Ovary (tissue), 9 donors: ENCODE measurements around the gene CHRNA3. TPM values are rescaled to one million over a fixed set of nuclear protein-coding genes. Genes with fewer than 3 reads are reported as not detected.

Source experiments
- DNase-seq, 5 donors: peaks; one replicate each; pipeline ENCODE4 v3.0.0-alpha.2; 2019 to 2020
- H3K27ac ChIP-seq, 2 donors: fragments of 200-600 bp; one replicate each; pipeline versions ENCODE4 v1.5.1 to v1.8.0; 2019 to 2022
- H3K27me3 ChIP-seq: fragments of 200-600 bp; one replicate; pipeline ENCODE4 v1.8.0; 2022
- H3K36me3 ChIP-seq: fragments of 200-600 bp; sonication (generic); one replicate; pipeline ENCODE4 v1.5.1; 2019
- H3K4me1 ChIP-seq: one replicate; pipeline ENCODE4 v1.8.1; 2013; ENCODE audit warnings: mild to moderate bottlenecking, moderate library complexity; ENCODE audit not compliant: insufficient read depth
- H3K4me3 ChIP-seq: fragments of 200-600 bp; sonication (generic); one replicate; pipeline ENCODE4 v1.5.1; 2017
- H3K9me3 ChIP-seq, 2 donors: fragments of 200-600 bp in 1 of 2; sonication (generic) in 1 of 2; one replicate each; pipeline versions ENCODE4 v1.5.1 to v1.8.1; 2013 to 2019; ENCODE audit warnings: mild to moderate bottlenecking in 1 of 2, moderate library complexity in 1 of 2
- EP300 ChIP-seq: sonication (generic); formaldehyde crosslinking; IDR thresholded peaks from one replicate; pipeline ENCODE4 v1.6.1; 2017; ENCODE audit warnings: antibody characterized with exemption
- POLR2A ChIP-seq: fragments of 450-650 bp; IDR thresholded peaks from one replicate; pipeline ENCODE4 v1.6.1; 2017; ENCODE audit warnings: antibody characterized with exemption, mild to moderate bottlenecking, moderate library complexity
- WGBS, 3 donors: extraction: QIAGEN DNeasy Blood & Tissue Kit in 1 of 3; methylation state at CpG; one replicate each; pipeline versions ENCODE4 v1.1.5 to v1.1.7; 2013 to 2017; 5-methylcytosine and 5-hydroxymethylcytosine counted together
- intact Hi-C, 4 donors: fragments of 100-400 bp; cut with DNase I; formaldehyde crosslinking; loops; one replicate each; pipeline versions ENCODE4 v1.11.0 to v1.15.1; 2022 to 2023
- polyA plus RNA-seq, 2 donors: library from polyadenylated mRNA; stranded (reverse); fragments of 200-250 nt in 1 of 2; fragments of 350-450 nt in 1 of 2; fragmentation: Illumina TruSeq in 1 of 2; extraction: RNeasy Lipid Tissue Mini Kit (QIAGEN cat#74804) in 1 of 2; gene quantifications; one replicate each; pipeline ENCODE4 v1.2.3, GENCODE V29; 2013 to 2014
- total RNA-seq, 7 donors: library from RNA; depleted of rRNA in 2 of 7; stranded (reverse); fragments of >200 nt in 2 of 7; fragmentation: NEBNext Ultra II Directional in 3 of 7; extraction: Animal tissue kit (Norgen Biotek cat#: 25700) in 3 of 7; gene quantifications; one replicate each; pipeline versions ENCODE4 v1.1.0 to v1.2.4, GENCODE V29; 2016 to 2023
- TF ChIP-seq, protein P1 (sequence below), 3 donors: fragments of 450-650 bp in 2 of 3; fragments of 200-600 bp in 1 of 3; IDR thresholded peaks; one replicate each; pipeline versions ENCODE4 v1.5.1 to v1.8.0; 2016 to 2022; ENCODE audit warnings: antibody characterized with exemption in 3 of 3, mild to moderate bottlenecking in 1 of 3
- donor health status: DM: no; HTN: no; CAD: no; lungs with moderate emphysema.
- donor health status: DM: no; HTN: no; CAD: no.
- donor health status: Bipolar disorder and iron deficiency.
- donor health status: DM: yes; HTN: yes; CAD: no.
- donor health status: DM: no; HTN: no; CAD: no.
- donor health status: DM: yes; HTN: yes; CAD: no.

The CHRNA3 gene
- total and polyA plus RNA-seq, 9 donors, result 0.22 to 0.27 TPM; not detected in 7

DNA sequence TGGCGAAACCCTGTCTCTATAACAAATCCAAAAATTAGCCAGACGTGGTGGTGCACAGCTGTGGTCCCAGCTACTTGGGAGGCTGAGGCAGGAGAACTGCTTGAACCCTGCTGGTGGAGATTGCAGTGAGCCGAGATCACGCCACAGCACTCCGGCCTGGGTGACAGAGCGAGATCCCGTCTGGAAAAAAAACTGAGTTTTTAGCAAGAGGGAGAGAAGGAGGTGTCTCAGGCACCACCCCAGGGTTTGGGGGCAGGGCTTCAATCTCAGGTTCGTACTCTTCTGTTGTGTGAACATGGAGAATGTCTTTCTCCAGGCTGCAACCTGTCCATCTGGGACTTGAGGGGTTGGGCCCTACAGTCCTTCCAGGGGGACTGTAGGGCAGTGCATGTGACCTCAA, 2.7 kb downstream of the CHRNA3 start:
- no peak overlapping the region for H3K27ac ChIP-seq
- WGBS, 3 donors, result 82 to 87% (median 85%) methylated on average over 8 of the region's 8 CpGs
- no peaks in the 10 kb centered on the region for H3K27me3 ChIP-seq
- DNase-seq, result no peak
- H3K9me3 ChIP-seq, result no peaks in the 10 kb centered on the region
- TF ChIP-seq POLR2A, result no peak
- intact Hi-C loops, result loop anchor here in 3 of 4 donors (2.0 to 5.0 kb wide), 5 partner anchors 89 to 569 kb away; no protein-coding TSS in a partner anchor
- H3K36me3 ChIP-seq, result no peaks in the 10 kb centered on the region
- peaks cover 2% of the 10 kb centered on the region for H3K4me1 ChIP-seq
- H3K4me3 ChIP-seq, result no peak overlapping the region

DNA sequence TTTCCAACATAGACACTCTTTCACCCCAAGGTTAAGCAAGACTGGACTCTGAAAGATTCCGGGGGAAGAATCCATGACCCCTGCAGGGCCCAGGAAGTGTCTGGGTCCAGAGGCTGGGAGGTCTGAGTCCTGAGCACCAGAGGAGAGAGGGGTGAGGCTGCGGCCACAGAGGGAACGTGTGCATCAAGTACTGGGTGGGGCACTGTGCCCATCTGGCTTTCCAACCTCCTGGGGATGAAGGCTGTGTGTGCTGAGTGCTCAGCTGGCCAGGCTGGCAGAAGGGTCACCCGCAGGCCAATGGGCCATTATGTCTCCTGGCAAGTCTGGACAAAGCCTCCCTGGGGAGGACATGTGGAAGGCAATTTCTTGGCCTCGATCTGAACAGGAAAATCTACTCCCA, 3.3 kb downstream of the CHRNA3 start:
- H3K4me1 ChIP-seq, result peaks cover 2% of the 10 kb centered on the region
- DNase-seq, result peak in 1 of 5 donors; percentile 7
- no peak overlapping the region for H3K27ac ChIP-seq
- H3K9me3 ChIP-seq, result no peaks in the 10 kb centered on the region
- 84 to 91% (median 86%) methylated on average over 5 of the region's 5 CpGs for WGBS, 3 donors
- no peak overlapping the region for H3K4me3 ChIP-seq
- TF ChIP-seq EP300 (no peak), POLR2A (no peak)
- TF ChIP-seq, protein P1, sequence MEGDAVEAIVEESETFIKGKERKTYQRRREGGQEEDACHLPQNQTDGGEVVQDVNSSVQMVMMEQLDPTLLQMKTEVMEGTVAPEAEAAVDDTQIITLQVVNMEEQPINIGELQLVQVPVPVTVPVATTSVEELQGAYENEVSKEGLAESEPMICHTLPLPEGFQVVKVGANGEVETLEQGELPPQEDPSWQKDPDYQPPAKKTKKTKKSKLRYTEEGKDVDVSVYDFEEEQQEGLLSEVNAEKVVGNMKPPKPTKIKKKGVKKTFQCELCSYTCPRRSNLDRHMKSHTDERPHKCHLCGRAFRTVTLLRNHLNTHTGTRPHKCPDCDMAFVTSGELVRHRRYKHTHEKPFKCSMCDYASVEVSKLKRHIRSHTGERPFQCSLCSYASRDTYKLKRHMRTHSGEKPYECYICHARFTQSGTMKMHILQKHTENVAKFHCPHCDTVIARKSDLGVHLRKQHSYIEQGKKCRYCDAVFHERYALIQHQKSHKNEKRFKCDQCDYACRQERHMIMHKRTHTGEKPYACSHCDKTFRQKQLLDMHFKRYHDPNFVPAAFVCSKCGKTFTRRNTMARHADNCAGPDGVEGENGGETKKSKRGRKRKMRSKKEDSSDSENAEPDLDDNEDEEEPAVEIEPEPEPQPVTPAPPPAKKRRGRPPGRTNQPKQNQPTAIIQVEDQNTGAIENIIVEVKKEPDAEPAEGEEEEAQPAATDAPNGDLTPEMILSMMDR (IDR thresholded peaks at IDR 0.05), result no peak
- no peaks in the 10 kb centered on the region for H3K27me3 ChIP-seq
- no peaks in the 10 kb centered on the region for H3K36me3 ChIP-seq
- intact Hi-C loops, result loop anchor here in 3 of 4 donors (5.0 kb wide), 4 partner anchors 90 to 570 kb away; no protein-coding TSS in a partner anchor

DNA sequence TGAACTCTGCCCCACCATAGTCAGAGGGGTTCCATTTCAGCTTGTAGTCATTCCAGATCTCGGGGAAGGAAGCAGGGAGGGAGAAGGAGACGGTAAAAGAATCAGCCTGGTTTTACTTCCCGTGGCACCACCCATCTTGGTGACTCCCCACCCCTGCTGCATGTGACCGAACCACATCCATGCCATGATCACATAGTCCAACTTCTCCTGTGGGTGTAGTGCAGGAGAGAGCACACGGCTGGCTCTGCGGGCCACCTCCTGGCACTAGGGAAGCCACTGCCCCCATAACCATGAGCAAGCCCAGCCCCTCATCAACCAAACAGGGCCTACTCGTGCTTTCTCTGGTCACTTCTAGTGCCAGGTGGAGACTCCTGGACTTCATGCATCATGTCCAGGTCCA, 3.7 kb downstream of the CHRNA3 start:
- Histone ChIP-seq H3K36me3 (no peaks in the 10 kb centered on the region), H3K9me3 (no peaks in the 10 kb centered on the region), H3K27me3 (no peaks in the 10 kb centered on the region), H3K4me1 (peaks cover 2% of the 10 kb centered on the region), H3K27ac (no peak overlapping the region), H3K4me3 (no peak overlapping the region)
- TF ChIP-seq POLR2A, result no peak
- TF ChIP-seq EP300, result no peak
- TF ChIP-seq, protein P1 (IDR thresholded peaks at IDR 0.05), result no peak
- WGBS, 3 donors, result 73 to 77% (median 74%) methylated on average over 7 of the region's 7 CpGs
- DNase-seq, result peak in 1 of 5 donors; percentile 7
- intact Hi-C loops, result loop anchor here in 3 of 4 donors (5.0 kb wide), 4 partner anchors 90 to 570 kb away; no protein-coding TSS in a partner anchor

DNA sequence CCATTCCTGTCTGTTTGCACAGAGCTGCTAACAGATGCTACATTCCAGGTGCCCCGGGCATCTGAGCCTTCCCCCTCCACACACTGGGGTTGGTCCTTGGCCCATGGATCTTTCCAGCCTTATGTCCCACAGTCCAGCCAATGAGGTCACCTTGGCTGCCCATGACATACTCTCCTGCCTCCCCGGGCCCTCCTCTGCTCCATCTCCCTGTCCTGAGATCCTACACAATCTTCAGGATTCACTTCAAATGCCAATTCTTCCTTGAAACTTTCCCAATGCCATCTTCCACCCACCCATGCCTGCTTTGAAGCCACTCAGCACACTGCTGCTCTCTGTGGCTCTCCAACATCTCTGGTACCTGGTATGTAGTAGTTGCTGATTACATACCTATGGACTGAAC, 4.3 kb downstream of the CHRNA3 start:
- DNase-seq, result peak in 1 of 5 donors; percentile 1
- intact Hi-C loops, result loop anchor here in 3 of 4 donors (5.0 kb wide), 4 partner anchors 91 to 571 kb away; no protein-coding TSS in a partner anchor
- Histone ChIP-seq H3K27ac (no peak overlapping the region), H3K4me1 (peaks cover 2% of the 10 kb centered on the region), H3K4me3 (no peak overlapping the region), H3K9me3 (no peaks in the 10 kb centered on the region), H3K36me3 (no peaks in the 10 kb centered on the region), H3K27me3 (no peaks in the 10 kb centered on the region)
- WGBS, 3 donors, result 79 to 90% (median 85%) methylated on average over 2 of the region's 2 CpGs
- TF ChIP-seq, protein P1 (IDR thresholded peaks at IDR 0.05), result no peak
- TF ChIP-seq EP300 (no peak), POLR2A (no peak)

DNA sequence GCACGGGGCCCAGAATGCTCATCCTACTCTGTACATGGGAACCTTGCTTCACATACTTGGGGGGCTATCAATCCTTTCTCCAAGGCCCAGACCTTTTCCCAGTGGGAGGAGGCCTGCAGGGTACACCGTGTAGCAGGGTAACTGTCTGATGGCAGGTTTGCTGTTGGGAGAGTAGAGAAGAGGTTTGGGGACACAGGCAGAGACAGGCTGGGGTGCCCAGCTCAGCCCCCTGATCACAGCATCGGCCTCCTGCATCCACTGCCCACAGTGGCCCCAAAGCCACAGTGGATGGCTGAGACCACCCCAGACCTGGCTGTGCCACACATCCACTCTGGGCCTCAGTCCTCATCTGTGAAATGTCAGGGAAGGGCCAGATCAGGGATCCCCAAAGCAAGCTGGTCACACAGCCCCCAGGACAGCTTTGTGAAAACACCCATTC, 5.6 kb downstream of the CHRNA3 start:
- Histone ChIP-seq H3K36me3 (no peaks in the 10 kb centered on the region), H3K9me3 (no peaks in the 10 kb centered on the region), H3K4me1 (peaks cover 2% of the 10 kb centered on the region), H3K27ac (no peak overlapping the region), H3K27me3 (no peaks in the 10 kb centered on the region), H3K4me3 (no peak overlapping the region)
- intact Hi-C loops, result loop anchor here in 3 of 4 donors (5.0 kb wide), 4 partner anchors 92 to 572 kb away; no protein-coding TSS in a partner anchor
- WGBS, 3 donors, result 74 to 85% (median 82%) methylated on average over 3 of the region's 3 CpGs
- peak in 1 of 5 donors; percentile 1 for DNase-seq
- TF ChIP-seq, protein P1 (IDR thresholded peaks at IDR 0.05), result no peak
- TF ChIP-seq EP300 (no peak), POLR2A (no peak)
